Measurements from ENCODE around the gene SH3PXD2B. TPM values are rescaled to one million over a fixed set of nuclear protein-coding genes. Genes with fewer than 3 reads are reported as not detected.
"Not testable (repeated sequence)": the region's sequence is repeated elsewhere in the genome, so short reads cannot be mapped to it uniquely, and the experiment has no call there.

The SH3PXD2B gene
- total RNA-seq, 2 experiments from 2014 or later = 0.10 TPM; not detected in 1

GRCh38 chr5:172356047-172356446 is 98.3 kb downstream of the SH3PXD2B start:
- ChIA-PET POLR2A (interaction anchor here (0.6 kb wide), 1 partner anchor 38 kb away, joined by 4 read pairs; no protein-coding TSS in a partner anchor), CTCF (ENCODE audit: unreplicated experiment) (no interaction called here)
- Histone ChIP-seq H3K27ac (ENCODE audit: low read depth, low read length, poor library complexity, severe bottlenecking) (no peak overlapping the region), H3K9me2 (ENCODE audit: insufficient read depth, low read length) (no peaks in the 10 kb centered on the region), H3K4me1 (ENCODE audit: insufficient read depth, low read length, poor library complexity, severe bottlenecking) (no peaks in the 10 kb centered on the region), H3K9me3 (ENCODE audit: low read length) (no peaks in the 10 kb centered on the region), H3K36me3 (ENCODE audit: insufficient read depth, low read length) (no peaks in the 10 kb centered on the region), H3K79me2 (ENCODE audit: insufficient read depth, low read depth, low read length) (no peaks in the 10 kb centered on the region), H4K20me1 (ENCODE audit: insufficient read depth, low read length) (no peaks in the 10 kb centered on the region), H3K4me2 (ENCODE audit: low read length) (no peak overlapping the region), H2AFZ (ENCODE audit: low read length) (no peak overlapping the region), H3K4me3 (ENCODE audit: low read depth, low read length, poor library complexity, severe bottlenecking) (no peak overlapping the region)
- TF ChIP-seq CTCF (conservative IDR thresholded peaks at IDR 0.05; ENCODE audit: low read length) (no peak), EZH2phosphoT487 (IDR thresholded peaks at IDR 0.05; ENCODE audit: borderline replicate concordance, low read depth, low read length) (no peak)
- intact Hi-C loops (cut with micrococcal nuclease; ENCODE audit: unreplicated experiment) = no loop called here
- no peak for DNase-seq (ENCODE audit: low spot score)
- BruUV-seq (replicated peaks) = no TSS peak

GRCh38 chr5:172353846-172354245 is 100.5 kb downstream of the SH3PXD2B start:
- ChIA-PET CTCF (ENCODE audit: unreplicated experiment) (no interaction called here), POLR2A (no interaction called here)
- no TSS peak for BruUV-seq (replicated peaks)
- no peak for DNase-seq (ENCODE audit: low spot score)
- H3K79me2 ChIP-seq (ENCODE audit: insufficient read depth, low read depth, low read length) = no peaks in the 10 kb centered on the region
- no peaks in the 10 kb centered on the region for H3K36me3 ChIP-seq (ENCODE audit: insufficient read depth, low read length)
- no peaks in the 10 kb centered on the region for H4K20me1 ChIP-seq (ENCODE audit: insufficient read depth, low read length)
- no peaks in the 10 kb centered on the region for H3K9me3 ChIP-seq (ENCODE audit: low read length)
- H3K4me3 ChIP-seq (ENCODE audit: low read depth, low read length, poor library complexity, severe bottlenecking) = no peak overlapping the region
- no peak overlapping the region for H3K4me2 ChIP-seq (ENCODE audit: low read length)
- H2AFZ ChIP-seq (ENCODE audit: low read length) = no peak overlapping the region
- TF ChIP-seq CTCF (conservative IDR thresholded peaks at IDR 0.05; ENCODE audit: low read length) (no peak), EZH2phosphoT487 (IDR thresholded peaks at IDR 0.05; ENCODE audit: borderline replicate concordance, low read depth, low read length) (no peak)
- no peaks in the 10 kb centered on the region for H3K4me1 ChIP-seq (ENCODE audit: insufficient read depth, low read length, poor library complexity, severe bottlenecking)
- intact Hi-C loops (cut with micrococcal nuclease; ENCODE audit: unreplicated experiment) = no loop called here
- no peaks in the 10 kb centered on the region for H3K9me2 ChIP-seq (ENCODE audit: insufficient read depth, low read length)
- no peak overlapping the region for H3K27ac ChIP-seq (ENCODE audit: low read depth, low read length, poor library complexity, severe bottlenecking)

- POLR2A ChIA-PET = no interaction called here
- intact Hi-C loops (cut with micrococcal nuclease; ENCODE audit: unreplicated experiment) = no loop called here
- Histone ChIP-seq H4K20me1 (ENCODE audit: insufficient read depth, low read length) (no peaks in the 10 kb centered on the region), H3K4me1 (ENCODE audit: insufficient read depth, low read length, poor library complexity, severe bottlenecking) (no peaks in the 10 kb centered on the region), H3K4me3 (ENCODE audit: low read depth, low read length, poor library complexity, severe bottlenecking) (no peak overlapping the region), H3K9me3 (ENCODE audit: low read length) (no peaks in the 10 kb centered on the region), H3K36me3 (ENCODE audit: insufficient read depth, low read length) (no peaks in the 10 kb centered on the region), H2AFZ (ENCODE audit: low read length) (no peak overlapping the region), H3K9me2 (ENCODE audit: insufficient read depth, low read length) (no peaks in the 10 kb centered on the region), H3K27ac (ENCODE audit: low read depth, low read length, poor library complexity, severe bottlenecking) (no peak overlapping the region), H3K4me2 (ENCODE audit: low read length) (no peak overlapping the region), H3K79me2 (ENCODE audit: insufficient read depth, low read depth, low read length) (no peaks in the 10 kb centered on the region)
- DNase-seq (ENCODE audit: low spot score) = no peak
- BruUV-seq (replicated peaks) = no TSS peak
- CTCF ChIA-PET (ENCODE audit: unreplicated experiment) = no interaction called here
- no peak for TF ChIP-seq EZH2phosphoT487 (IDR thresholded peaks at IDR 0.05; ENCODE audit: borderline replicate concordance, low read depth, low read length)
- TF ChIP-seq CTCF (conservative IDR thresholded peaks at IDR 0.05; ENCODE audit: low read length) = no peak
Measured at GRCh38 chr5:172353271-172353812, 101.0 kb downstream of the SH3PXD2B start.

GRCh38 chr5:172352526-172352925 is 101.8 kb downstream of the SH3PXD2B start:
- H2AFZ ChIP-seq (ENCODE audit: low read length); BruUV-seq (replicated peaks); CTCF ChIA-PET (ENCODE audit: unreplicated experiment); DNase-seq (ENCODE audit: low spot score); H3K4me1 ChIP-seq (ENCODE audit: insufficient read depth, low read length, poor library complexity, severe bottlenecking); H3K79me2 ChIP-seq (ENCODE audit: insufficient read depth, low read depth, low read length); H3K9me2 ChIP-seq (ENCODE audit: insufficient read depth, low read length); H3K27ac ChIP-seq (ENCODE audit: low read depth, low read length, poor library complexity, severe bottlenecking); H4K20me1 ChIP-seq (ENCODE audit: insufficient read depth, low read length); H3K4me2 ChIP-seq (ENCODE audit: low read length); intact Hi-C loops (cut with micrococcal nuclease; ENCODE audit: unreplicated experiment); H3K36me3 ChIP-seq (ENCODE audit: insufficient read depth, low read length); H3K4me3 ChIP-seq (ENCODE audit: low read depth, low read length, poor library complexity, severe bottlenecking); H3K9me3 ChIP-seq (ENCODE audit: low read length): not testable (repeated sequence)
- POLR2A ChIA-PET = interaction anchor here (0.6 kb wide), 1 partner anchor 125 kb away, joined by 3 read pairs; no protein-coding TSS in a partner anchor
